GM19438 (cell line): Measurements from ENCODE around the gene UMODL1.
"Not testable (repeated sequence)": the region's sequence is repeated elsewhere in the genome, so short reads cannot be mapped to it uniquely, and the experiment has no call there.

ENCODE experiments used
- ATAC-seq: cut with Tn5 transposase; IDR thresholded peaks from one replicate; pipeline ENCODE4 v1.9.1; 2021; ENCODE audit warnings: low read depth; ENCODE audit not compliant: unreplicated experiment

Gene UMODL1

GRCh38 chr21:42111811-42112210, 40.7 kb downstream of the UMODL1 start:
- ATAC-seq, result no peak

- no peak for ATAC-seq
Observed at GRCh38 chr21:42112238-42112637, 41.1 kb downstream of the UMODL1 start.

- ATAC-seq, result no peak
Observed at GRCh38 chr21:42112857-42113256, 41.7 kb downstream of the UMODL1 start.

- no peak for ATAC-seq
Observed at GRCh38 chr21:42113926-42114409, 42.9 kb downstream of the UMODL1 start.

GRCh38 chr21:42114646-42115045, 43.5 kb downstream of the UMODL1 start:
- ATAC-seq, result no peak

GRCh38 chr21:42115136-42115683, 44.1 kb downstream of the UMODL1 start:
- ATAC-seq, result no peak

- ATAC-seq, result not testable (repeated sequence)
Observed at GRCh38 chr21:42116551-42116950, 45.4 kb downstream of the UMODL1 start.

GRCh38 chr21:42117229-42117966, 46.3 kb downstream of the UMODL1 start:
- no peak for ATAC-seq

- ATAC-seq, result no peak
Observed at GRCh38 chr21:42117967-42118780, 47.1 kb downstream of the UMODL1 start.

- no peak for ATAC-seq
Observed at GRCh38 chr21:42118901-42119300, 47.8 kb downstream of the UMODL1 start.

- ATAC-seq, result no peak
Observed at GRCh38 chr21:42120101-42120902, 49.2 kb downstream of the UMODL1 start.

- ATAC-seq, result no peak
Observed at GRCh38 chr21:42120903-42121535, 49.9 kb downstream of the UMODL1 start.

GRCh38 chr21:42121794-42122193, 50.7 kb downstream of the UMODL1 start:
- no peak for ATAC-seq

- no peak for ATAC-seq
Observed at GRCh38 chr21:42122398-42122797, 51.3 kb downstream of the UMODL1 start.

- no peak for ATAC-seq
Observed at GRCh38 chr21:42122808-42123207, 51.7 kb downstream of the UMODL1 start.

- ATAC-seq, result no peak
Observed at GRCh38 chr21:42123219-42123908, 52.2 kb downstream of the UMODL1 start.

- ATAC-seq, result no peak
Observed at GRCh38 chr21:42124081-42124480, 53.0 kb downstream of the UMODL1 start.

- ATAC-seq, result no peak
Observed at GRCh38 chr21:42124826-42125570, 53.9 kb downstream of the UMODL1 start.
